OCI-LY1 (cell line): ENCODE measurements around the gene CTSD.

Experiments
- EZH2 ChIP-seq: fragments of 200-600 bp; sonication (generic), shearing (Covaris generic); IDR thresholded peaks from 2 replicates; pipeline ENCODE4 v1.8.0; 2017; ENCODE audit warnings: borderline replicate concordance, mixed run types, mild to moderate bottlenecking, antibody characterized with exemption, low read length, moderate library complexity, mixed read lengths
- TF ChIP-seq, protein P1 (sequence below): fragments of 200-600 bp; sonication (generic), shearing (Covaris generic); IDR thresholded peaks from 2 replicates; pipeline ENCODE4 v1.5.1; 2017; ENCODE audit warnings: mild to moderate bottlenecking, antibody characterized with exemption, low read length, moderate library complexity, mixed read lengths

DNA sequence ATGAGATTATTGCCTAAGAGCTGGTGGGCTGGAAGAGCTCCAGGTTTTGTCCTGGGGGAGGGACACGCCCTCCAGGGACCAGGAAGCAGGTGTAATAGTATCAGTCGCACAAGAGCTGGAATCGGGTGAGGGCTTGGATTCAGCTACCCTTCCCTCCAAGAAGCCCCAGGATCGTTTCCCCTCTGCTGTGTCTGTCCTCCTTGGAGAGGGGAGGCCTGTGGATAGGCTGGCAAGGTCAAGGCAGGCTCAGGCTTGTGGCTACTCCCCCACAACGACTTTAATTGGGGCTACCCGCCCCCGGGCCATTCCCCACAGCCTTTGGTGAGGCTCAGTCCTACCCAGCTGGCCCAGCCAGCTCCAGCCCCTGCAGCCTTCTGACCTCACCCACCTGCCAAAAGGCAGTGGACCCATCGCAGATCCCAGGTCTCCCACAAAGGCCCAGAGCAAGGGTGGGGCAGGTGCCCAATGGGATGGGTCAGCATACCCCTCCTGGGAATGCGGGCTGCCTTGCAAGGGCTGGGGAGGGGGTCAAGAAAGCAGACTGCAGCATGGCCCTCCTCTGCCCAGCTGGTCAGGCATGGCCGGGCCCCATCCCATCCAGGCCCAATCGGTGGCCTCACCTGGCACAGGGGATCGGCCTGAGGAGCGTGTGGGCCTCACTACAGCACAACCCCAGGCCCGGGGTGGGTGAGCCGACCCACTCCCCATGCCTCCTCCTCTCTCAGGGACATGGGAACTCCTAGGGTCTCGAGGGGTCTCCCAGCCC lies 1.0 kb downstream of the CTSD start:
- TF ChIP-seq, protein P1, sequence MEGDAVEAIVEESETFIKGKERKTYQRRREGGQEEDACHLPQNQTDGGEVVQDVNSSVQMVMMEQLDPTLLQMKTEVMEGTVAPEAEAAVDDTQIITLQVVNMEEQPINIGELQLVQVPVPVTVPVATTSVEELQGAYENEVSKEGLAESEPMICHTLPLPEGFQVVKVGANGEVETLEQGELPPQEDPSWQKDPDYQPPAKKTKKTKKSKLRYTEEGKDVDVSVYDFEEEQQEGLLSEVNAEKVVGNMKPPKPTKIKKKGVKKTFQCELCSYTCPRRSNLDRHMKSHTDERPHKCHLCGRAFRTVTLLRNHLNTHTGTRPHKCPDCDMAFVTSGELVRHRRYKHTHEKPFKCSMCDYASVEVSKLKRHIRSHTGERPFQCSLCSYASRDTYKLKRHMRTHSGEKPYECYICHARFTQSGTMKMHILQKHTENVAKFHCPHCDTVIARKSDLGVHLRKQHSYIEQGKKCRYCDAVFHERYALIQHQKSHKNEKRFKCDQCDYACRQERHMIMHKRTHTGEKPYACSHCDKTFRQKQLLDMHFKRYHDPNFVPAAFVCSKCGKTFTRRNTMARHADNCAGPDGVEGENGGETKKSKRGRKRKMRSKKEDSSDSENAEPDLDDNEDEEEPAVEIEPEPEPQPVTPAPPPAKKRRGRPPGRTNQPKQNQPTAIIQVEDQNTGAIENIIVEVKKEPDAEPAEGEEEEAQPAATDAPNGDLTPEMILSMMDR = no peak
- TF ChIP-seq EZH2 = no peak
